ENCODE measurements around the gene PLCL2.

- TF ChIP-seq EZH2 (IDR thresholded peaks at IDR 0.05) (no peak), POLR2AphosphoS5 (IDR thresholded peaks at IDR 0.05; ENCODE audit: borderline replicate concordance, low read depth, low read length) (no peak)
Observed at GRCh38 chr3:17021614-17022013, 136.9 kb downstream of the PLCL2 start.

Data from SK-N-MC (cell line).